Right renal cortex interstitium (tissue), 3 donors: Measurements from ENCODE around the gene FGF4. TPM values are rescaled to one million over a fixed set of nuclear protein-coding genes. Genes with fewer than 3 reads are reported as not detected.

Experiments
- DNase-seq, 3 donors: peaks; one replicate each; pipeline ENCODE4 v3.0.0-alpha.2; 2013; ENCODE audit warnings: low read depth in 3 of 3, low spot score in 2 of 3
- polyA plus RNA-seq, 3 donors: library from polyadenylated mRNA; unstranded; fragments of 120-200 nt; gene quantifications; one replicate each; pipeline ENCODE4 v1.2.1, GENCODE V29; 2013; ENCODE audit not compliant: insufficient read length in 3 of 3

Gene FGF4
- polyA plus RNA-seq: under 1 TPM in 1 of 3 donors, not detected in 2; 0.04 TPM

GRCh38 chr11:69775163-69775755, at the start of gene FGF4:
FGF4 (minus strand) TSS chr11:69775341; CDS start chr11:69775084, 257 bp downstream.
- DNase-seq: no peak

DNA sequence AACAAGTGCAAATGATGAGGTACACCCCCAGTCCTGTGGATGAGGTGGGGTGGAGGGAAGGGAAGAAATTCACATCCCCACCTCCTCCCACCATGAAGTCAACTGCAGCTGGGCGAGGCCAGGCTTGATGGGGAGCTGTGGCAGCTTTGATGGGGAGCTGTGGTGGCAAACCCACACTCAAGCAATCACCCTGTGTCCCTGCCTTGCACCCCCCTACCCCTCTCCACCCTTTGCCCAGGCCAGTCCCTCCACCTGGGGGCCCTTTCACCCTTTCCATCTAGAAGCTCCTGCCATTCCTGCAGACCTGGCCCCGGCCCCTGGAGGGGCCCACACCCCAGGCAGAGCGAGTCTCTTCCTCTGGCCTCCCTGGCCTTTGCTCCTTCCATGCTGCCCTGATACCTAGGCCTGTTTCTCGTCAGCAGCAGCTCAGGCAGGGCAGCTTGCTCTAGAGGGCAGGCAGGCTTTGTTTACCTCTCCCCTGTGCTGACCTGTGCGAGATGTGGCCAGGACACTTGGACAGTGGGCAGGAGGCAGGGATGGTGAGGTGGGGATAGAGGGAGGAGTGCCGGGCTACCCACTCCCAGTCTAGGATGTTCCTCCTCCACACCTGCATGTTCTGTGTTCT, 48.6 kb upstream of the FGF4 start:
- DNase-seq: no peak

GRCh38 chr11:69822676-69823494, 47.7 kb upstream of the FGF4 start:
- DNase-seq: no peak

- no peak for DNase-seq
Observed at GRCh38 chr11:69821511-69822040, 46.4 kb upstream of the FGF4 start.

- no peak for DNase-seq
Observed at GRCh38 chr11:69820441-69820840, 45.3 kb upstream of the FGF4 start.

DNA sequence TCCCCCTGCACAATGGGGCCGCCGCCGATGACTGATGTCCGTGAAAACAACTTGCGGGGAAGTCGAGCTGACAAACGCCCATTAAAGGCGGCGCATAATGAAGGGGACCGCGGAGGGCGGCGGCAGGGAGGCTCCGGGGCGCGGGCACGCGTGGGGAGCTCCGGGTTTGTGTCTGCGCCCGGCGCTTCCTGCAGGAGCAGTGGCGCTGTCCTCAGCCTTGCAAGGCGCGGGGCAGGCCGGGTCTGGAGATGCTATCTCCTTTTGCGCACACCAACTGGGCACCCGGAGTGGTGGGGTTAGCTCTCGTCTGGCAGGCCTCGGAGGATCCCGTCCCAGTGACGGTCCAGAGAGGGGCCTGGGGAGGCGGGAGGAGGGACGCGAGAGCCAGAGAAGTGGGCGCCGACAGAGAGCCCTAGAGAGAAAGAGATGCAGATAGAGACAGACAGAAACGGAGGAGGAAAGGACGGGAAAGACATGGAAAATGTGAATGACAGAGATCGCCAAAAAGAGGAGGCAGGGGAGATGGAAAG, 44.5 kb upstream of the FGF4 start:
- DNase-seq: no peak

DNA sequence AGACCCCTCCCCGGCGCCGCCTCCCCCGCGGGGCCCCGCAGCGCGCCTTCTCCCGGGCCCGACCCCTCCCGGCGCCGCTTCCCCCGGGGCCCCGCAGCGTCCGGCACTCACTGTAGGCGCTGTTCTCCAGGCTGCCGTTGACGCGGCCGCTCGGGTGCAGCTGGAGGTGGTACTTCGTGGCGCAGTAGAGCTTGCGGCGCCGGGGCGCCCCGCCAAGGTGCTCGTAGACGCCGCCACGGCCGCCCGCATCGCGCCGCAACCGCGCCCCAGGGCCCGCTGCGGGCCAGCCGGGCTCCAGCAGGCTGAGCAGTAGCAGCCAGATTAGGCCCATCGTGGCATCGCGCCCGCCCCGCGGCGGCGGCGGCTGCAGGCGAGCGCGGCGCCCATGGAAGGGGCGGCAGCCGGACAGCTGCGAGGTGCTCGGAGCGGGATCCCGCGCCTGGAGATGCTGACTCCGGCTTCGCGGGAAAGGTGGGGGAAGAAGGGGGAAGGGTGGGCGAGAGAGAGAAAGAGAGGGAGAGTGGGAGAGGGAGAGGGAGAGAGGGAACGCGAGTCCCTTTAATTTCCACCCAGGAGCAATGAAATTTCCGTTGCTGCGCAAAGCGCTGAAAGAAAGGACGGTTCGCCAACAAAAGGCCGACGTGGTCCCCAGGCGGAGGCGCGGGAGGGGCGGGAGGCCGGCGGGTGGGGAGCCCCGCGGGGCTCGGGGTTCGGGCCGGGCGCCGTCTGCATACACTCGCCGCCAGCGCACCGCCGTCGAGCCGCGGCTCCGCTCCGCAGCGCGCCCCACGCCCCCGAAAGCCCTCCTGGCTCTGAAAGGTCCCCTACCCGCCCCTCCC, 43.7 kb upstream of the FGF4 start, which contains the start of gene FGF3:
FGF3 (minus strand) TSS at position 814 of the 839 bp plus-strand sequence; CDS start at position 331, 483 bp downstream.
- DNase-seq: no peak

DNA sequence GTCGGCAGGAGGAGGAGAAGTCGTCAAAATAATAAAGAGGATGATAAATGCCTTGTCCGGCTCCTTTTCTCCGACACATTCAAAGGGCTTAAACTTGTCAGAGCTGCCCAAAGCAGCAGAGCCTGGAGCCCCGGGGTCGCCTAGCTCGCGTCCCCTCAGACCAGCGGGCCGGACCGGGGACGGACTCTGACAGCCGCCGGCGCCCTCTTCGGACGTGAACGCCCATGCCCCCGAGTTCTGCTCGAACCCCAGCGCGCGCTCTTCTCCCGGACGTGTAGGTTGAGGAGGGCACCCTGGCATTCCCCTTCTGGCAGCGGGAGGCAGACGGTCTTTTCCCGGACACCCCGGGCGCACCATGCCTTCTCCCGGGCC, 43.1 kb upstream of the FGF4 start:
- DNase-seq: no peak

DNA sequence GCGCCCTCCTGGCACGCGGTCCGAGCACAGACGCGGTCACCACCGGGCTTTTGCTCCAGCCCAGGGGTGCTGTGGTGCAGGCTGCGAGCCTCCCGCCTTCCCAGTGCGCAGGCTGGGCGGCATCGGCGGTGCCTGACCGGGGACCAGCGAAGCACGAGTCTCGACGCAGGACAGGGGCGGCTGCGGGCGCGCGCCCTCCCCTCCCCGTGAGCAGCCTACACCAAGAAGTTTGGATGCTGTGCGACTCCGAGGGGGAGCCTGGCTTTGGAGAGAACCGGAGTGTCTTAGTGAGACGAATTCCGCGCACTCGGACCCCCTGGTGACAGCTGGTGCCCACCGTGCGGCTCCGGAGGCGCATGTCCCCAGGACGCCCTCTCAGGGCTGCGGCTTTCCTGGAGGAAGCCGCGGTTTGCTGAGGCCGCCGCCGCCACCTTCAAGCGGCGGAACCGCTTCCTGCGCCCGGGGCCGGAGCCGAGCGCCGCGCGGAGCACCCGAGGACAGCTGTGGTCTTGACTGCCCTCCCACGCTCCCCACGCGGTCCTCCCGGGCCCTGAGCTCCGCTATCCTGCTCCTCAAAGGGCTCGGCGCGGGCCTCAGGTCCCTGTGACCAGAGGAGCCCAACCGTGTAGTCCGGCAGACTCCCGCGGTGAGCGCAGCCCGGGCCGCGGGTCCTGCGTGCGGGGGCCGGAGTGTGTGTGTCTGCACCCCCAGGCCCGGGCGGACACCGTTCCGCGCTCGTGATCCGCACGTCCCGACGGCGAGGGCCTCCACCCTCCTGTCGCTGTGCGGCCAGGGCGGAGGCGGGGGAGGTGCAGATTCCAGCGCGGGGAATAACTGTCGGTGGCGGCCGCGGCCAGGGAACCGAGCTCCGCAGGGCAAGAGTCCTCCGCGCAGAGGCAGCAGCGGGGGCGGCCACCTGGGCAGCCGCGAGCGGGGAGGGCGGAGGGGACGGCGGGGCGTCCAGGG, 42.4 kb upstream of the FGF4 start:
- no peak for DNase-seq

- no peak for DNase-seq
Observed at GRCh38 chr11:69816671-69817070, 41.5 kb upstream of the FGF4 start.

DNA sequence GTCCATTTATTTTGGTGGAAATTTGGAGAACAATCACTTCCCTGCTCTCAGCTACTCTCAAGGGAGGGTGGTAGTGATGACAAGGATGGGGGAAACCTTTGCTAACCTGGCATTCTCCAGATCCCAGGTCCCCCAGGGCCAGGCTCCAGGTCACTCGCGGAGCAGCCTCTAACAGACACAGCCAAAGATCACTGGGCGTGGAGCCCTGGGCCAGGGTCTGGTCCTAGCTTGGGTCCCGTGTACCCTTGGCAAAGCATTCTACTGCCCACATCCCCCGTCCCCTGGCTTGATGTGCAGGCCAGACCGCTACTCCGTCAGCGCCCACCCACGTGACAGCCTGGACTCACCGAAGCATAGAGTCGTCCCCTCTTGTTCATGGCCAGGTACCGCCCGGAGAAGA, 40.8 kb upstream of the FGF4 start:
- DNase-seq: no peak

DNA sequence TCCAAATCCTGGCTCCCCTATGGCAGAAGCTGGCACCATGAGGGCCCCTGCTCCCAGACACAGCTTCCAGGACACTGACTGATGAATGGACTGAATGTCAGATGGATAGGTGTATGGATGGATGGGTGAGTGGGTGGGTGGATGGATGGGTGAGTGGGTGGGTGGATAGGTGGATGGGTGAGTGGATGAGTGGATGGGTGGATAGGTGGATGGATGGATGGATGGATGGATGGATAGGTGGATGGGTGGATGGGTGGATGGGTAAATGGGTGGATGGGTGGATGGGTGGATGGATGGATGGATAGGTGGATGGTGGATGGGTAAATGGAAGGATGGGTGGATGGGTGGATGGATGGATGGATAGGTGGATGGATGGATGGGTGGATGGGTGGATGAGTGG, 39.8 kb upstream of the FGF4 start:
- DNase-seq: no peak

DNA sequence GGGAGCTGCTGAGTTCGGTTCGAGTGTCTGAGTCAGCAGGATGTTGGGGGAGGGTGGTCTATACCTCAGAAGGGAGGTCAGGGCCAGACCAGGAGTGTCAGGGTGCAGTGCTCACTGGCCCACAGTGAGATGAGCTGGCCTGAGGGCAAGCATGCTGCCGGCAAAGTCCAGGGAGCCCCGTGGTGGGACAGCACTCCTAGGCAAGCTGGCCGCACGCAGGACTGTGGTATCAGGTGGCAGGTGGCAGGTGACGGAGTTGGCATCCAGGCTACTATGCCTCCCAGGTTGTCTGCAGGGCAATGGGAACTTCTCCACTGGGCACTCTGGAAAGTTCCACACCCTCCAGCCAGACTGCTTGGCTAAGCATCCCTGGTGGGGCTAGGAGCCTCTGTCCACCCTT, 39.3 kb upstream of the FGF4 start:
- no peak for DNase-seq

GRCh38 chr11:69813839-69814238, 38.7 kb upstream of the FGF4 start:
- DNase-seq: no peak

GRCh38 chr11:69812946-69813345, 37.8 kb upstream of the FGF4 start:
- no peak for DNase-seq

GRCh38 chr11:69812256-69812655, 37.1 kb upstream of the FGF4 start:
- DNase-seq: no peak

- DNase-seq: no peak
Observed at GRCh38 chr11:69811431-69811830, 36.3 kb upstream of the FGF4 start.

DNA sequence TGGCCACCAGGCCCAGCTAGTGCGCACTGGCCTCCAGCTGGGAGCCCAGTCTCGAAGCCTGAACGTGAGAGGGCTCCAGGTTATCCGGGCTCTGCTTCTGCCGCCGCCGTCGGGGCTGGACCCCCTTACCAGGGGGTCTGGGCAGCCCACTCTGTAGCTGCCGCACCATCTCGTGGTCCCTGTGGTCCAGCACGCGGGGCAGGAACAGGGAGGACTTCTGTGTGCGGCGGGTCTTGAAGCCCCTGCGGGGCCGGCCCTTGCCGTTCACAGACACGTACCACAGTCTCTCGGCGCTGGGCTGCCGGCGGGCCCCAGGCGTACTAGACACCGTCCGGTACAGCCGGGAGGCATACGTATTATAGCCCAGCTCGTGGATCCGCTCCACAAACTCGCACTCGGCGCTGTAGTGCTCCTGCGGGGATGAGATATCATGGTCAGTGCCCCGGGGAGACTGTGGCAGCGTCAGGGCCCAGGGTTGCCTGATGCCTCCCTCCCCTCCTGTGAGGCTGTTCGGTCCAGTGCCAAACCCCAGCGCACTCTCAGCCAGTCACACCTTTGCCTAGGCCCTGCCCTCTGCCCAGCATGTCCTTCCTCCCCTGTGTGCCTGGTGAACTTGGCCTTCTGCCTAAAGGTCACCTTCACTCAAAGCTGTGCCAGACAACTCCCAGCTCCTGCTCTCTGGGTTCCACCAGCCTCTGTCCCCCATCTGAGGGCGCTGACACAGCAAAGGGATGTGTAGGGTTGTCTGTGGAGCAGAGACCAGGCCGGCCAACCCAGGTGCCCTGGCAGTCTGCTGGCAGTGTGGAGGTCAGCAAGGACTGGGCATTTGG, 35.4 kb upstream of the FGF4 start:
- no peak for DNase-seq
